GM12875 (cell line): ENCODE results near the gene ECHS1.

Experiments used
- H3K4me3 ChIP-seq: one replicate; pipeline ENCODE4 v1.5.1; 2011; ENCODE audit warnings: low read depth, low read length, control low read depth
- TF ChIP-seq, protein P1 (sequence below): IDR thresholded peaks from 2 replicates; pipeline ENCODE4 v1.5.1; 2011; ENCODE audit warnings: low read depth, mild to moderate bottlenecking, control low read depth, inconsistent platforms, low read length, moderate library complexity, borderline replicate concordance; ENCODE audit not compliant: insufficient read depth

ECHS1 gene

DNA sequence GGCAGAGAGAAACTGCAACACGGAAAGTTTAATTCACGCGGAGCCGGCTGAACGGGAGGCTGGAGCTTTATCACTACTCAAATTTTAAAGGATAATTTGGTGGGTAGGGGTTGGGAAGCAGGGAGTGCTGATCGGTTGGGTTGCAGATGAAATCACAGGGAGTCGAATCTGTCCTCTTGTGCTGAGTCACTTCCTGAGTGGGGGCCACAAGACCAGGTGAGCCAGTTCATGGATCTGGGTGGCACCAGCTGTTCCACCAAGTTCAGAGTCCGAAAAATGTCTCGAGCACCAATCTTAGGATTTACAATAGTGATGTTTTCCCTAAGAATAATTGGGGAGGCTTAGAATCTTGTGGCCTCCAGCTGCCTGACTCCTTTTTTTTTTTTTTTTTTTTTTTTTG lies 29.6 kb downstream of the ECHS1 start:
- H3K4me3 ChIP-seq: no peak overlapping the region
- TF ChIP-seq, protein P1, sequence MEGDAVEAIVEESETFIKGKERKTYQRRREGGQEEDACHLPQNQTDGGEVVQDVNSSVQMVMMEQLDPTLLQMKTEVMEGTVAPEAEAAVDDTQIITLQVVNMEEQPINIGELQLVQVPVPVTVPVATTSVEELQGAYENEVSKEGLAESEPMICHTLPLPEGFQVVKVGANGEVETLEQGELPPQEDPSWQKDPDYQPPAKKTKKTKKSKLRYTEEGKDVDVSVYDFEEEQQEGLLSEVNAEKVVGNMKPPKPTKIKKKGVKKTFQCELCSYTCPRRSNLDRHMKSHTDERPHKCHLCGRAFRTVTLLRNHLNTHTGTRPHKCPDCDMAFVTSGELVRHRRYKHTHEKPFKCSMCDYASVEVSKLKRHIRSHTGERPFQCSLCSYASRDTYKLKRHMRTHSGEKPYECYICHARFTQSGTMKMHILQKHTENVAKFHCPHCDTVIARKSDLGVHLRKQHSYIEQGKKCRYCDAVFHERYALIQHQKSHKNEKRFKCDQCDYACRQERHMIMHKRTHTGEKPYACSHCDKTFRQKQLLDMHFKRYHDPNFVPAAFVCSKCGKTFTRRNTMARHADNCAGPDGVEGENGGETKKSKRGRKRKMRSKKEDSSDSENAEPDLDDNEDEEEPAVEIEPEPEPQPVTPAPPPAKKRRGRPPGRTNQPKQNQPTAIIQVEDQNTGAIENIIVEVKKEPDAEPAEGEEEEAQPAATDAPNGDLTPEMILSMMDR: no peak

DNA sequence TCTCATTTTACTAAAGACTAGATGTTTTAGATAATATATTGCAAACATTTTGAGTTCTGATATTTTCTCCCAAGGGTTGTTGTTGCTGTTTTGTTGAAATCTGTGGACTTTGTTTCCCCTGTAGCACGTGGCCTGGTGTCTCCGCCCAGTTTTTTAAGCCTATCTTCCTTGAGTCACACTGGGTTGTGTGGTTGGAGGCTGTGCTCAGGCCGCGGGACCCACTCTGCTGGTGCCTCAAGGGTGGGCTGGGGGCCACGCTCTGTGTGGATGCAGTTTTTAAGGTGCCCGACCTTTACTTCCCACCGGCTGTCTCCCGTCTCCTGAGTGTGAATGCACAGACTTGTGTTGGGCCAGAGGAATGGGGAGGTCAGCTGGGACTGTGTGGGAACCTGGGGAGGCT lies 30.2 kb downstream of the ECHS1 start:
- TF ChIP-seq, protein P1: no peak
- no peak overlapping the region for H3K4me3 ChIP-seq

DNA sequence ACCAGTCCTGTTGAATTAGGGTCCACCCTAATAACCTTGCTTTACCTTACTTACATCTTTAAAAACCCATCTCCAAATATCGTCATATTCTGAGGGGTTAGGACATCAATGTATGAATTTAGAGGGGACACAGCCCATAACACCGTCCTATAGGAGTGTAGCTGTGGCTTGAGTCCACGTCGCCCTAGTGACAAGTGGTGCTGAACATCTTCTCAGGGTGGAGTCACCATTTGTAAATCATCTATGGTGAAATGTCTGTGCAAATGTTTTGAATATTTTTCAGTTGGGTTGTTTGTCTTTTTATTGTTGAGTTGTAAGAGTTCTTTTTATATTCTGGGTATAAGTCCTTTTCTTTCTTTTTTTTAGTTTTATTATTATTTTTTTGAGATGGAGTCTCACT lies 31.2 kb downstream of the ECHS1 start:
- no peak overlapping the region for H3K4me3 ChIP-seq
- TF ChIP-seq, protein P1: no peak

DNA sequence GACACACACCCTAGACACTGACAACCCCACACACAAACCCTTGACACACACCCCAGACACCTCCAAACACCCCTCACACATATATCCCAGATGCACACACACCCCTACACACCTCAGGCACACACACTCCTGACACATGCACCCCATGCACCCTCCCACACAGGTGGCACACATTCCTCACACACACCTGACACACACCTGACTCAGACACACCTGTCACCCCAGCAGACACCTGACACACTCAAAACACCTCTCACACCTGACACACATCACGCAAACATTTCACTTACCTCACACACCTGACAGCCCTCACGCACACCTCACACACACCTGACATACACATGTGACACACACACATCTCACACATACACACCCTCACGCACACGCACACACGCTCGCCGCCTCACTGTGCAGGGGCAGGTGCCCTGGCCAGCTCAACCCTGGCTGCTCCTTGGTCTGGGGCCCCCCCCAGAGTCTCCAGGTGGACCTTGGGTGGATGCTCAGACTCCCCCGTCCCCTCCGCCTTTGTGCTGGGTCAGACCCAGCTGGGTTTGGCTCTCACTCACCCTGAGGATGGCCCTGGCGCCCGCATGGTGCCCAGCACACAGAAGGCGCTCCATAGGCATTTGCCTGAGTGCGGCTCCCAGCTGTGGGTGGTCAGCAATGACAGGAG lies 33.3 kb downstream of the ECHS1 start:
- TF ChIP-seq, protein P1: no peak
- H3K4me3 ChIP-seq: no peak overlapping the region

DNA sequence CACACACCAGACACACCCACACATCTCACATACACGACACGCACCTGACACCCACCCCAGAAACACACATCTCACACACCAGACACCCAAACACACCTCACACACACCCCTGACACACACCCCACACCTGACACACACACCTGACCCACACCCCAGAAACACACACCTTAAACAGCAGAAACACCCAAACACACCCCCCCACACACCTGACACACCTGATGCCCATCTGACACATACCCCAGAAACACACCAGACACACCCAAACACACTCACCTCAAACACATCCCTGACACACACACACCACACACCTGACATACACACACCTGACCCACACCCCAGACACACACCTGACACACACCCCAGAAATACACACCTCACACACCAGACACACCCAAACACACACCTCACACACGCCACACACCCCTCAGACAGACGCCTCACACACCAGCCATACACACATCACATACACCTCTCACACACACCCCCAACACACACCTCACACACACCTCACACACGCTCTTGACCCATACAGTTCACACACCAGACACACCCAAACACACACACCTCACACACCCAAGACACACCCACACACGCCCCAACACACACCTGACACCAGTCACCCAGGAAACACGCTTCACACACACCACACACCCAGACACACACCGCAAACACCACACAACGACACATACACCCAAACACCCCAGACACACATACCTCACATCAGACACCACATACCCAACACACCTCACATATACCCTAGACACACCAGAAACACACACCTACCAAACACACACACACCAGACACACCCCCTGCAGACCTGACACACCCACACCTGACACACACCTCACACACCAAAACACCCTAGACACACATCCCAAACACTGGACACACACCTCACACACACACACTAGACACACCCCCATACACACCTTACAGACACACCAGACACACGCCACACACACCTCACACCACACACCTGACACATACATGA lies 34.8 kb downstream of the ECHS1 start:
- no peak overlapping the region for H3K4me3 ChIP-seq
- TF ChIP-seq, protein P1: no peak

DNA sequence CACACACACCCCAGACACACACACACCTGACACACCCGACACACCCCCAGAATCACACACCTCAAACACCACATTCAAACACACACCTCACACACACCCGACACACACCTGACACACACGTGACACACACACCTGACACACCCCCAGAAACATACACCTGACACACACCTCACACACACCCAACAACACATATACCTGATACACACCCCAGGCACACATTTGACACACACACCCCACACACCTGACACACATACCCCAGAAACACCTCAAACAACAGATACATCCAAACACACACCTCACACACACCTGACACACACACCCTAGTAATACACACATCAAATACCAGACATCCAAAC lies 35.8 kb downstream of the ECHS1 start:
- TF ChIP-seq, protein P1: no peak
- no peak overlapping the region for H3K4me3 ChIP-seq
